GM18526 (cell line): ENCODE results near the gene KRT15.

ENCODE experiments used
- POLR2A ChIP-seq: IDR thresholded peaks from 3 replicates; pipeline ENCODE4 v1.6.1; 2011; ENCODE audit not compliant: insufficient read length; ENCODE audit errors: extremely low read depth

The KRT15 gene

DNA sequence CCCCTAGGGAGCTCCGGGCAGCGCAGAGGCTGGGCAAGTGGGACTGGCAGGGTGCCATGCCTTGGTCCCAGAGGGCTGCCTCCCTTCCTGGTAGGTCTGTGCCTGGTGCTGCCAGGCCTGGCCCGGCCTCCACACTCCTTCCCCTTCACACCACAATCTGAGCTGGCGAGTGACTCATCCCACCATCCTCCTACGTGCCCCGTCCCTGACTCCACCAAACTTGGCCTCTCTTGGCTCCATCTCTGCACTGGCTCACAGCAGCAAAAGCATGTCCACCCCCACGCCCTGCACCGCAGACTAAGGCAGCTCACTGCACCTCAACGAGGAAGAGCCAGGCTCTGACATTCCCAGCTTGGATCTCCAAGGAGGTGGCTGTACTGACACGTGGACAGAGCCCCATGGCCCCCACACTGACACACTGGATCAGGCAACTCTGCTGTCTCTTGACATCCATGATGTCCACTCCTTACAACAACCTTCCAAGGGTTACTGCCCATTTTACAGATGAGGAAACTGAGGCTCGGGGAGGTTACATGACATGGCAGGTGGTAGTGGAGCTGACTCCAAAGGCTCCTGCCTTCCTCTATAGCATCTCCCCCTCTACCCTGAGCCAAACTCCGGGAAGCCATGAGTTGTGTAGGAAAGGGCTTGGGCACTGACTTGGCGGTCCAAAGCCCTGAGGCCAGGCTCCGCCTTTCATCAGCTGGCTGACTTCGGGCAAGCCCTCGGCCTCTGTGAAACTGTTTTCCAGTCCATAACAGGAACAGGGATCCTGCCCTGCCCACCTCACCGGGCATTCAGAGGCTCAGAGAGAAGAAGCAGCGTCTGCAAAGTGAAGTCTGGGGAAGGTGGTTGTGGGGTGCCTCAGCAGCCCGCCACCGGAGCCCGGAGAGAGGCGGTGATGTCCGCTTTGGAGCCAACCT is 29.5 kb upstream of the KRT15 start:
- TF ChIP-seq POLR2A: no peak

DNA sequence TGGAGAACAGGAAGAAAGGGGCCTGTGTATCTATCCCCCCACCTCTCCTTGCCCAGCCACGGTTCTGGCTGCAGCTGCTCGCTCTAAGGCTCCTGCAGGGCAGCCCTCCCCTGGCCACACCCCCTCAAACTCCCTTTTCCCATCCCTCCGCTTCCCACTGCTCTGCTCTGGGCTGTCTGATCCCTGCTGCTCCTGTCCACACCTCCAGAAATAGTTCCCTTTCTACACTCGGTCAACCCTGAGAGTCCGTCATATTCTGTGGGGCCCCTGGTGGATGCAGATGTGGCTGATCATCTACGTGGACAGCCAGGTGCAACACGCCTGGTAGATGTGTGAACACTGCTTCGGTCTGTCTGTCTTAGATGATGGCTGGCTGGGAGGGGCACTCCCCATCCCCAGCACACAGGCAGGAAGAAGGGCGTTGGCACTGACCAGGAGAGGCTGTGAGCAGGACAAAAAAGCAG is 28.7 kb upstream of the KRT15 start:
- TF ChIP-seq POLR2A: no peak

DNA sequence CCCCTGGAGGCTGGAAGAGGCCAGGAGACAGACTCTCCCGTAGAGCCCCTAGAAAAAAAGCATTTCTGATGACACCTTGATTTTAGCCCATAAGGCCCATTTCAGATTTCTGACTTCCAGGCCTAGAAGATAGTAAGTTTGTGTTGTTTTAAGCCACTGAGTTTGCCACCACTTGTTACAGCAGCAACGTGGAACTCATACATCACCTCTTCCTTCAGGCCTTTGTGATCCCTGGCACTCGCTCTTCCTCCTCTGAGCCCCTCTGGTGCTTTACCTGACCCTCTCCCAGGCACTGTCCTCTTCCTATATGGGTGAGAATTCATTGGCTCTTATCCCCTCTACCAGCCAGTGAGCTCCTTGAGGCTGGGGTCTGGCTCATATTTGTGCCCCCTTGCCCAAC is 28.1 kb upstream of the KRT15 start:
- no peak for TF ChIP-seq POLR2A

DNA sequence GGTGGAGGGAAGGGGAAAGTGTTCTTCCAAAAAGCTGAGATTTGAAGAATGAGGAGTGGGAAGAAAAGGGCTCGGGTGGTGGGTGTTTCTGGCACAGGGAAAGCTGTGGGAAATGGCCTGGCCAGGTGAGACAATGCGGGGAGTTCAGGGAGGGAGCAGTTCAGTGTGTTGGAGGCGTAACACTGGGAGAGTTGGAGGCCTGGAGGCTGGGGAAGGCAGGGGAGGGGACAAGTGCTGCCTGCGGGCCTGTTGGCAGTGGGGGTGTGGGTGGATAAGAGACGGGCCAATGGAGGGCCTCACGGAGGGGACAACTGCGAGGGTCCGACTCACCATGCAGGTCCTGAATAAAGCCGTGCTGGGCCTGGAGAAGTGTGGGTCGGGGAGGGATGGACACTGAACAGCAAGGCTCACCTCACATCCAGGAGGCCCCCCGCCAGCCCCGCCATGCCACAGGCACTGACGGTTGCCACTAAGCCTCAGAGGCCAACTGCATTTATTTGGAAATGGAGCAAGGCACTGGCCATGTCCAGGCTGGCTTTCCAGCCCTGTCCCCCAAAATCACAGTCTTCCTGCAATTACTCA is 27.2 kb upstream of the KRT15 start:
- no peak for TF ChIP-seq POLR2A

DNA sequence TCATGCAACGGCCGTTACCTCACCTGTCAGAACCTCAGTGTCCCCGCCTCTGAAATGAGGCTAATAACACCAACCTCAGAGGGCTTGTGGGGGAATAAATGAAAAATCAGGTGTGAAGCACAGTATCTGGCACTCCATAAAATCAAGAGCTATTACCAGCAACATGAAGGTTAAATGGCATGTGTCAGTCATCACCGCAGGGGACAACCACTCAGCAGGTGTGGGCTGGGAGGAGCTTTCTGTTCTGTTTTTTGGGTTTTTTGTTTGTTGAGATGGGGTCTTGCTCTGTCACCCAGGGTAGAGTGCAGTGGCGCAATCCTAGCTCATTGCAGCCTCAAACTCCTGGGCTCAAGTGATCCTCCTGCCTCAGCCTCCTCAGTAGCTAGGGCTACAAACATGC is 26.2 kb upstream of the KRT15 start:
- no peak for TF ChIP-seq POLR2A

DNA sequence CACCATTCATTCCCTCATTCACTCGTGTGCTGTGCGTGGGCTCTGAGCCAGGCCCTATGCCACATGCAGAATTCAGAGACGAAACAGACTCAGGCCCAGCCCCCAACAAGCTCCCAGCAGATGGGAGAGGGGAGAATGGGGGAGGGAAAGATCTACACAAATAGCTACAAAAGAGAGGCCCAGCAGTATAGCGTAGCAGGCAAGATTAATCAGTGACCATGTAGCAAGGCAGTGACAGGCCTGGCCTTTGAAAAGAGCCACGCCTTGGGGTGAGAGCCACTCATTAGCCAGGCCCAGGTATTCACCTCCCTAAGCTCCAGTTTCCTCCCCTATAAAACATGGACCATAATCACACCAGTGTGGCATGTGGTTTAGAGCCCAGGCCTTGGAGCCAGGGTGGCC is 25.8 kb upstream of the KRT15 start:
- TF ChIP-seq POLR2A: no peak

DNA sequence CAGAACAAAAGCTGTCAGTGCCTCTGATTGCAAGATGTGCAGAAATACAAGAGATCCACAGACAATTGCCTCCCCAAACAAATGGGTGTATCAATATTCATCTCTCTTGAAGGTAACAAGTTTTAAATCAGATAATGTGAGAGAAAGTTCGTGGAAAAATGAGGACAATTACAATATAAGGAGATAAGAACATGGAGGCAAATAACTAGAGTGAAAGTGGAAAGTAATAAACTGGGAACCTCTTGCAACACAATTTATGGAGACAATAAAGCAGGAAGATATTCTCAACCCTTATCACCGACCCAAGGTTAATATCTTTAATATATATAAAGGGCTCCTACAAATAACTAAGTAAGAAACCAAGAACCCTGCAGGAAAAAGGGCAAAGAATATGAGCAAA is 23.7 kb upstream of the KRT15 start:
- no peak for TF ChIP-seq POLR2A

DNA sequence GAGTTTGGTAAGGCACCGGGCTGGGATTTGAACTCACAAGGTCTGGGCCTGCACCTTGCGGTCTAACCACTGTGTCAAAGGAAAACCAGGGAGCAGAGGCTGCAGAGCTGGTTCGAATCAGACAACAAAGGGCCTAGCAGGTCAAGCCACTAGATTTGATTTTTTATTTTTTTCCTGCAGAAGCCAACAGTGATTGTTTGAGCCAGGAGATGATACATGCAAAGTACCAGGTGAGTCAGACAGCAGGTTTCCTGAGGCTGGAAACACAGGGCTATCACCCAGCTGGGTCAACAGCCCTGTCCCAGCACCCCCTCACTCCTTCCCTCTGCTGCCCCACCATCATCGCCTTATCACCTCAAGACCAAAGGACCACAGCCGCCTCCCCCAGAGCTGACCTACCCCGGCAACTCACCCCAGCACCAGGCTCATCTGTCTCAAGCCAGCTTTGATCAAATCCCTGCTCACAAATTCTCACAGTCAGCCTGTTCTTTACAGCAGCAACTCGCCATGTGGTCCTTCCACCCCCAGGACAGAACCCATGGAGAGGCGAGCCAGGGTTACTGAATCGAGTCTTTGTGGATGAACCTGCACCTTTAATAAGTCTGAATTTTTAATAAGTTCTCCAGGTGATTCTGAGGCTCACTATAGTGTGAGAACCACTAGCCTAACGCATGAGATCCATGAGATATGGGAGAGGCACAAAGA is 22.4 kb upstream of the KRT15 start:
- no peak for TF ChIP-seq POLR2A

DNA sequence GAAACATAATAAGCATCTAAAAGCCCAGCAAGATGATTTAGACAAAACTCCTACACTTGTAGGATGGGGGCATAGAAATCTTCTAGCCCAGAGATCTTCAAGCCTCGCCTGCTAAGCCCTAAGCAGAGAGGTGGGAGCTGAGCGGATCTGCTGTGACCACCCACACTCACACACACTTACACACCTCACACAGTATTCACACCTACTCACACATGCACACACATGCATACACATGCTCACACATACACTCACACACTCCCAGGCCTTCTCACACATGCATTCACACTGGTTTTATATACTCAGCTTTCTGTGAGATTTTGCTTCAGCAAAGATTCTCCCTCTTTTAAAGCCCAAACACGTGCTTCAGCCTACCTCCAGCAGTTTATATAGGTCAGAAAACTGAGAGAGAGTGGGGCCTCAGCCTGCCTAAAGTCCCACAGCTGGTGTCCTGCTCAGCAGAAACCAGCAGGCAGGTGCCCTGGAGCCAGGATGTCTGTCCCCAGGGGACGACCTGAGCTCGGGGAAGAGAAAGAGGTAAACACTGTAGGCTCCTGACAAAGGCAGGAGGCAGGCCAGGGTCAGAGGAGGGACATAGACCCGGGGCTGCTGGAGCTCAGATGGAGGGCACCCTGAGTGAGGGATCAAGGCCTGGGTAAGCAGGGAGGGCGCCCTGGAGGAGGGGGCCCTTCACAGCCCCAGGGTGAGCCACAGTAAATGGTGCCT is 21.4 kb upstream of the KRT15 start:
- TF ChIP-seq POLR2A: no peak

DNA sequence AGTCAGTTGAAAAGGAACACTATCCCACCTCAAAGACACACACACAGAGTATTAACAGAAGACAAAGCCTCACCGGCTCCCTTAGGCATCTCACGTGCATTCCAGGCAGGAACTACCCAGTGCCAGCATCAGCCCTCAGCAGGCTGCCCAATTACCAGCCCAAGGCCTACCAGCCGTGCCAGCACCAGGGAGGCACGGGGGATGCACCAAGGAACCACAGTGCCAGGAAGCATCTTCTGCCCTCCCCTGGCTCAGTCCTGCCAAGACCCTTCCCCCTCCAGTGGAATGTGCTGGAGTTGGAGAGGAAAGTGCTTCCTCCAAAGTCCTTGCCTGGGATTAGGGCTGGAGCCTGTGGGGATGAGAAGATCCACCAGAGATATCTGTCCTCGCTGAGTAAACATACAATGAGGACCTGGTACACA is 20.4 kb upstream of the KRT15 start:
- TF ChIP-seq POLR2A: no peak

DNA sequence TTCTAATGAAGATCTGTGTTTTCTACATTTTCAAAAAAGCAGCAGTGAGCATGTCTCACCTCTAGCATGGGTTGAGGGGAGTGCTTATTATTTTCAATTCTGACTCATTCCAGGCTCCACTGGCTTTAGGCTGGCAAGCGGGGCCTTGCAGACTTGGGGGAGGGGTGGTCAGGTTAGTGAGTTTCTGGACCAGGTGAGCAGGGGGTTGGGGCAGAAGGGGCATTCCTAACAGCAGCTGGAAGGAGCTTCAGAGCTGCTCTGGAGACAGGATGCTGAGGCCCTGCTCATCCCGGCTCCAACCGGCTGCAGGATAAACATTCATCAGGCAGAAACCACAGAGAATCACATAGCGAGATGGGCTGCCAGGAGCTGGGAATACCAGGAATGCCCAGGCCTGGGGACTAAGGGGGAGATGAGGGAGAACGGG is 19.9 kb upstream of the KRT15 start:
- TF ChIP-seq POLR2A: no peak

DNA sequence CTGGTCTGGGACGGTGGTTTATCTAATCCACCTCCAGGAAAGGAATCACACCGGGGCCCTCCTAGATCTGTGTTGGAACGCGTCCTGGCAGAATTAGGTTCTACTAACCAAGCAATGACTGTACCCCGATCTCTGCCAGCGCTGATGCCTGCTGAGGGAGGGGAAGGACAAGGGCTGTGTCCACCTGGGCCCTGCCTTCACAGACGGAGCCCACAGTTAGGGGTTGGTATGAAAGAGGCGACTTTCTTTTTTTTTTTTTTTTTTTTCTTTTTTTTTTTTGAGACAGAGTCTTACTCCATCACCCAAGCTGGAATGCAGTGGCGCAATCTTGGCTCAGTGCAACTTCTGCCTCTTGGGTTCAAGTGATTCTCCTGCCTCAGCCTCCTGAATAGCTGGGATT is 19.3 kb upstream of the KRT15 start:
- no peak for TF ChIP-seq POLR2A

DNA sequence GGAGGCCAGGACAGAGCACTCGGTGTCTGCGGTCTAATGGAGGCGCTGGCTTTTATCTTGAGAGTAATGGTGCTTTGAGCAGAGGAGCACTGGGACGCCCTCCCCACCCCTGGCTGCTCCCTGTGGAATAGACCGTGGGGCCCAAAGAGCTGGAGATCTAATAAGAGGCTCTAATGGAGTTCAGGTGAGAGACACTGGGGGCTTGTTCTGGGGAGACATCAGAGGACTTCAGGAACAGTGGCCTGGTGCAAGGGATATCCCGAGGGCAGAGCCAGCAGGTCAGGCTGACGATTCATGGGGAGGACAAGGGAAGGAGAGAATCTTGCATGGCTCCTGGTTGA is 18.9 kb upstream of the KRT15 start:
- TF ChIP-seq POLR2A: no peak

DNA sequence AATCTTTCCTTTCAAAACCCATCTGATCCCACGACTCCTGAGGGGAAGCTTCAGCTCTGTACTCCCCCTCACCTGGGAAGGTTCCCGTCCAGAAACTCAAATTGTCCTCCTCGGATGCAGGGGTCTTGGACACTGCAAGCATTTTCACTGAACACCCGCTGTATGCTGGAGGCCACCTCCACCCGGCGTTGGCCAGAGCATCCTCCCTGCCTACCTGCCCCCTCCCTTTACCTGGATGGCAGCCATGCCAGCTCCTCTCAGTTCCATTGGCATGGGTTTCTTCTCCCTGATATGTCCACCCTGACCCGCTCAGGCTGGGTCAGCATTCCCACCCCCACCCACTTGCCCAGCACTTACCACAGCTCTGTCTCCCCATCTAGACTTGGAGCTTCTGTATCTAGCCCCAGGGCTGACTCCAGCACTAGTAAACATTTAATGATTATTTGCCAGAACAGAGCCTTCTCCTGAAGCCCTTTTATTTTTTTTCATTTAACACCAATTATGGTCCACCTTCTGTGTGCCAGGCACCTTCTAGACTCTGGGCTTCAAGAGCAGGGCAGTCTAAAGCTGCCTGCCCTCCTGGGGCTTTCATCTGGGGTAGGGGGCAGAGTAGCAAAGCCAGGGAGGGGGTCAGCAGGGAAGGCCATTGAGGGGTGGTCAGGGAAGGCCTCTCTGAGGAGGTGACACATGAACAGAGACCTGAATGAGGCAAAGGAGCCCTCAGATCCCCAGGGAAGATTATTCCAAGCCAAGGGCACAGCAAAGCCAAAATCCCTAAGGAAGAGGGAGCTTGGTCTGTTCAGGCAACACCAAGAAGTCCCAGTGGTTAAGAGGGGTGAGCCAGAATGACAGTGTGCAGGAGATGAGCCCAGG is 18.3 kb upstream of the KRT15 start:
- TF ChIP-seq POLR2A: no peak
